Mucosa of gallbladder (tissue), 1 donor: Measurements from ENCODE around the gene CHMP6. TPM values are rescaled to one million over a fixed set of nuclear protein-coding genes. Genes with fewer than 3 reads are reported as not detected.

ENCODE experiments used
- DNase-seq: peaks from one replicate; pipeline ENCODE4 v3.0.0-alpha.2; 2020; ENCODE audit warnings: low spot score
- total RNA-seq: library from RNA; stranded (reverse); gene quantifications from one replicate; pipeline ENCODE4 v1.2.1, GENCODE V29; 2021
- donor health status: DM: no; HTN: no; CAD: no.

The CHMP6 gene
- total RNA-seq, 1 donor from 2014 or later: 31.5 TPM

DNA sequence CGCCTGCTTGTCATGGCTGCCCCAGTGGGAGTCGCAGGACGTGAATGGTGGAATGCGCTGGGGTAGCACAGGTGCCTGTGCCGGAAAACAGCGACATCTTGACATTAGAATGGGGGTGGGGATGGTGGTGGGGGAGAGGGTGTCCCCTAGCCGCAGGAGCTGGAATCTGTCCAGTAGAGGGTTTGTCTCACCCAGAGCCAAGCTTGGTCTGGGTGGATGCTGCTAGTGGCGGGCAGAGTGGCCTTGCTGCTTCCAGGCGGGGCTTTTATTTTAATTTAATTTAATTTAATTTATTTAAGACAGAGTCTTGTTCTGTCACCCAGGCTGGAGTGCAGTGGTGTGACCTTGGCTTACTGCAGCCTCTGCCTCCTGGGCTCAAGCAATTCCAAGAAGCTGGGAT, 51.0 kb downstream of the CHMP6 start:
- DNase-seq: no peak

DNA sequence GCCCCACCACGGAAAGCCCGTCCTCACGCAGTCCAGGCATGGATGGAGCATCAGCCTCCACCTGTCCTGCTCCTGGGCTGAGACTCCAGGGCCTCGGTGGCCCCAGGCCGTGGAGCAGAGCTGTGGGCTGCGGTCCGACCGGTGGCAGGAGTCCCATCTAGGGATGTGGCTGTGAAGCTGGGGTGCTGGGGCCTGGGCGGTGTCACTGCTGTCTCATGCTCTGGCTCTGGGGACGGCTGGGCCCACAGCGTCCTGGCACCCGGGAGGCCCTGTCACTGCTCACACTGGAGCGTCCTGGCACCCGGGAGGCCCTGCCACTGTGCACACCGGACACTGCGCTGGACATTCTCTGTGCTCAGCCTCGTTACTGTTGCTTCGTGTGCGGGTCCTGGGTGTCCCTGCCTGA, 51.7 kb downstream of the CHMP6 start:
- DNase-seq: no peak

DNA sequence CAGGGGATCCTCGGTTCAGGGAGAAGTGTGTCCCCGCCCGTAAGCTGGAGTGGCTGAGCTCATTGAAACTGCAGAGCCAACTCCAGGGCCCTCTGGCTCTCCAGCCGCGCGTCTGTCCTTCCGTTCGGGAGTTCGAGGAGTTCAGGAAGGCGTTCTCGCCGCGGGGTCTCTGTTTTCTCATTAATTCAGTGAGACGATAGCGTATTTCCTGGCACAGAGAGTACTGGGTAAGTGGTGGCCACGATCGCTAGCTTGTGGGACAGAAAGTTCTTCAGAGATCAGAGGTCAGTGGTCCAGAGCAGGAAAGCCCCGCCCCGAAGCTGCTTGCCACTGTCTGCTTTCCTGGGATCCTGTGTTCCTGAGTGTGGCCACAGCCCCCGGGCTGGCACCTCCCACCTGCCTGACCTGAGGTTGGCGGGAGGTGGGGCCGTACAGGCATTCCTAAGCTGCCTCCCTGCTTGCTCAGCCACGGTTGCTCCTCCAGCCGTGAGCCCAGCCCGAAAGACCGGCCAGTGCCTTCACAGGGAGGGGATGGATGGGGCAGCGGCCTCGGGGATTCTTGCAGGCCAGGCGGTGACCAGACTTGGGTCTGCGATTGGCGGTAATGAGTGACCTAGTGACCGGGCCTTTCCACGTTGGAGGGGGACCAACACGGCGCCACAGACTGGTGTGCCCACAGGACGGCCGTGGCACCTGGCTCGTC, 52.2 kb downstream of the CHMP6 start:
- DNase-seq: no peak

GRCh38 chr17:81044428-81044763, 52.8 kb downstream of the CHMP6 start:
- DNase-seq: no peak

- DNase-seq: peak; percentile 83
Observed at GRCh38 chr17:81044764-81045589, 53.3 kb downstream of the CHMP6 start.

DNA sequence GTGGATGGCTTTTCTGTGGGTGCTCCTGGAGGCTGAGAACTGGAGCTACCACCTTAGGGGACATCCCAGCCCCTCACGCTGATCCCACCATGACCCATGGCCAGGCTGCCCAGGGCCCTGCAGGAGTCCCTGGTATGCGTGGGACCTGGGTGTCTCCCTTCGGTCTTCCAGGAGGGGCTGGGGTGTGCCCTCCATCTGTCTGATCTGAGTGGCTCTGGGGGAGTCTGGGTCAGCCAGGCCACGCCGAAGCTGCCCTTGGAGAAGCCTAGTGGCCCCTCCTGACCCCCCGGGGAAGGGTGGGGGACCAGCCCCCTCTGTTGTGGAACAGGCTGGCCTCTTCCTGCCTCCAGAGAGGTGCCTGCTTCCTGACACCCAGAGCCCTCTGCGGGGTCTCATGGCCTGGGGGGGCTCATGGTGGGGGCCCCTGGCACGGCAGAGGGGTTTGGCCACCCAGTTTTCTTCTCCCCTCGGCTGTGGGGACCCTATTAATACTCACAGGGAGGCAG, 54.0 kb downstream of the CHMP6 start:
- DNase-seq: no peak

GRCh38 chr17:81046132-81046769, 54.6 kb downstream of the CHMP6 start:
- no peak for DNase-seq

DNA sequence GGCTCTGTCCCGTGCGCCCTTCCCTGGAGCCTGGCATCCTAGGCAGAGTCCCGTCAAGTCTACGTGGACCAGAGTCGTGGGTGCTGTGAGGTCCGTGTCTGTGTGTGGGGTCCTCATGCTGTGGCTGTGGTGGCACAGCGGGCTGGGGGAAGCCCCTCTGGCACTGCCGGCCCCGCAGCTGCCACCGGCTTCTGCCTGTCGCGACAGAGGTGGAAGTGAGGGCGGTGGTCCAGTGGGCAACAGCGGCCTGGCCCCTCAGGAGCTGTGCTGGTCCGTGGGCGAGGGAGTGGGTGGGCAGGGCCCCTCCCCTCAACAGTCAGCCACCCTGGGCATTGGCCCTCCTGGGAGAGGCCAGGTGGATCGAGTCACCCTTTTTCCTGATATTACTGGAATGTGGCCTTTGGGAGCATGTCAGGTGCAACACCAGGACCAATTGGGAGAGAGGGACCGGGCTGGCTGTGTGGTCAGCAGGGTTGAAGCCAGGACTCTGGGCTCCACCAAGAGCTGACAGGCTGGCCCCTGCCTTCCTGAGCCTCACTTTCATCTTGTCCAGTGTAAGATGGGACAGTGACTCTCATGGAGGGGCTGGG, 55.2 kb downstream of the CHMP6 start:
- DNase-seq: no peak

DNA sequence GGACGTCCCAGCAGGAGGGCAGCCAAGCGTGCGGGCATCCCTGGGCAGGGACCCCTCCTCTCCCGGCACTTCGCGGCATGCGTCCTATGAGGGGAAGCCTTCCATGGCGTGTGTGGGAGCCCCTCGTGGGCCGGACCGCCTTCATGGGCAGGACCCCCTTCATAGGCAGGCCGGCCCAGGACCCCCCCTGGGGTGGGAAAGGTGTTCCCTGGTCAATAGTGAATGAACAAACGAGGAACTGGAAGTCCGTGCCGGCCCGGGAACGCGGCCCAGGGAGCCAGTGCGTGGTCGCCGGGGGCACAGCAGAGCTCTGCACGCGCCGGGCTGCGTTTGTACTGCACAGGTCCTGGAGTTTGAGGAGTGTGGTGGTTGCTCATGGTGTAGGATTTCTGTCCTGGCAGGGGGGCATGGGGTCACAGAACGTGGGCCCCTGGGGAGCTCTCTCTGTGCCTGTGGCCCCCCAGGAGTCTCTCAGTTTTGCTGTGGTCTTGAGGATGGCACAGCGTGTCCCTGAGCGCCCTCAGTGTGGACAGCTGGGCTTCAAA, 57.3 kb downstream of the CHMP6 start:
- DNase-seq: no peak

GRCh38 chr17:81049372-81049911, 57.8 kb downstream of the CHMP6 start:
- no peak for DNase-seq

Other genes starting within 250 kb of the CHMP6 start
- gene BAIAP2, start 43.3 kb downstream of the CHMP6 start, total RNA-seq: 101 TPM
- gene PVALEF, start 173.7 kb downstream of the CHMP6 start, total RNA-seq: not detected
- 14.2 TPM for gene AATK, start 174.4 kb downstream of the CHMP6 start, total RNA-seq
- 12.7 TPM for gene CEP131, start 231.1 kb downstream of the CHMP6 start, total RNA-seq
- gene TEPSIN, start 247.2 kb downstream of the CHMP6 start, total RNA-seq: 57.9 TPM
- 38.1 TPM for gene NDUFAF8, start 247.5 kb downstream of the CHMP6 start, total RNA-seq